WI38 (cell line): ENCODE results near the gene PTPRG.

Experiments used
- H3K4me3 ChIP-seq: 2 replicates; pipeline ENCODE4 v1.5.1; 2011; ENCODE audit warnings: low read depth, mild to moderate bottlenecking, control low read depth, low read length
- TF ChIP-seq, protein P1 (sequence below): IDR thresholded peaks from 2 replicates; pipeline ENCODE4 v1.5.1; 2012; ENCODE audit warnings: low read depth, mild to moderate bottlenecking, control low read depth, low read length

The PTPRG gene

DNA sequence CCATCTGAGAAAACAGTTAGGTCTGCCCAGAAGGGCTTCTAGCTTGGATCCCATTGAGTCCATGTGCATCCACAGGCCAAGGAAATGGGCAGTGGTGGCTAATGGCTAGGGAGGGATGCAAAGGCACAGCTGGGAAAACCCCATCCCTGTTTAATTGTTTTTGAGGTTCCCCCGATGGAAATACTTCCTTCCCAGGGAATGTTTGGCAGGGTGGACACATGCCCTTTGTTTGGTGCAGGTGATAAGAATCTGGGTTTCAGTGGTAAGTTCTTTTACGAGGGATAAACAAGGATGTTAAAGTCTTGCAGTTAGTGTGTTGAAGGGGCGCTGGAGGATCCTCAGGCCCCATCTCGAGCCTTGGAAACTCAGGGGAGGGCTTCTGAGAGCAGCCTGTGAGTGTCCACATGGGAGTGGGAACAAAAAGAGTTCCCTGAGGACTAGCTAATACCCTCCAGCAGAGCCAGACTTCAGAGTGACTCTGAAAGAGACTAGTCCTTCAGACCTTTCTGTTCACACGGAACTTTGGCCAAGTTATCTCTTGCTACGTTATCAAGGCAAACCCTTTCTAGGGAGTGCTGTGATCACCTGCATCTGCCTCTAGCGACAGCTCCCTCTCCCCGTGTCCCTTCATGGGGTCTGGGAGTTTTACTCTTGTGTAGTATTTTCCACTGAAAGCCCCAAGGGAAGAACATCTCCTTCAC lies 17.4 kb downstream of the PTPRG start:
- no peak overlapping the region for H3K4me3 ChIP-seq
- TF ChIP-seq, protein P1, sequence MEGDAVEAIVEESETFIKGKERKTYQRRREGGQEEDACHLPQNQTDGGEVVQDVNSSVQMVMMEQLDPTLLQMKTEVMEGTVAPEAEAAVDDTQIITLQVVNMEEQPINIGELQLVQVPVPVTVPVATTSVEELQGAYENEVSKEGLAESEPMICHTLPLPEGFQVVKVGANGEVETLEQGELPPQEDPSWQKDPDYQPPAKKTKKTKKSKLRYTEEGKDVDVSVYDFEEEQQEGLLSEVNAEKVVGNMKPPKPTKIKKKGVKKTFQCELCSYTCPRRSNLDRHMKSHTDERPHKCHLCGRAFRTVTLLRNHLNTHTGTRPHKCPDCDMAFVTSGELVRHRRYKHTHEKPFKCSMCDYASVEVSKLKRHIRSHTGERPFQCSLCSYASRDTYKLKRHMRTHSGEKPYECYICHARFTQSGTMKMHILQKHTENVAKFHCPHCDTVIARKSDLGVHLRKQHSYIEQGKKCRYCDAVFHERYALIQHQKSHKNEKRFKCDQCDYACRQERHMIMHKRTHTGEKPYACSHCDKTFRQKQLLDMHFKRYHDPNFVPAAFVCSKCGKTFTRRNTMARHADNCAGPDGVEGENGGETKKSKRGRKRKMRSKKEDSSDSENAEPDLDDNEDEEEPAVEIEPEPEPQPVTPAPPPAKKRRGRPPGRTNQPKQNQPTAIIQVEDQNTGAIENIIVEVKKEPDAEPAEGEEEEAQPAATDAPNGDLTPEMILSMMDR = no peak

DNA sequence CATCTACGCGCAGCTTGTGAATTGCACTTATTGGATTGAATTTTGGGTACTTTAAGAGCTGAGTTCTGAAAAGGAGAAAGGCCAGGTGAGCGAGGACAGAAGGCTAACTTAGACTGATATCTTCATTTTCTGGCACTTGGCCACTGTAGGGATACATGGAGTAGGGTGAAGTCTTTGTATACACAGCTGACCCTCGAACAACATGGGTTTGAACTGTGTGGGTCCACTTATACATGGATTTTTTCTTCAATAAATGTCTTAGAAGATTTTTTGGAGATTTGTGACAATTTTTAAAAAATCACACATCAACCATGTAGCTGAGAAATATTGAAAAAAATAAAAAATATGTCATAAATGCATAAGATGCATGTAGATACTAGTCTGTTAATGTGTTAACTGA lies 18.3 kb downstream of the PTPRG start:
- no peak overlapping the region for H3K4me3 ChIP-seq
- TF ChIP-seq, protein P1 = no peak

DNA sequence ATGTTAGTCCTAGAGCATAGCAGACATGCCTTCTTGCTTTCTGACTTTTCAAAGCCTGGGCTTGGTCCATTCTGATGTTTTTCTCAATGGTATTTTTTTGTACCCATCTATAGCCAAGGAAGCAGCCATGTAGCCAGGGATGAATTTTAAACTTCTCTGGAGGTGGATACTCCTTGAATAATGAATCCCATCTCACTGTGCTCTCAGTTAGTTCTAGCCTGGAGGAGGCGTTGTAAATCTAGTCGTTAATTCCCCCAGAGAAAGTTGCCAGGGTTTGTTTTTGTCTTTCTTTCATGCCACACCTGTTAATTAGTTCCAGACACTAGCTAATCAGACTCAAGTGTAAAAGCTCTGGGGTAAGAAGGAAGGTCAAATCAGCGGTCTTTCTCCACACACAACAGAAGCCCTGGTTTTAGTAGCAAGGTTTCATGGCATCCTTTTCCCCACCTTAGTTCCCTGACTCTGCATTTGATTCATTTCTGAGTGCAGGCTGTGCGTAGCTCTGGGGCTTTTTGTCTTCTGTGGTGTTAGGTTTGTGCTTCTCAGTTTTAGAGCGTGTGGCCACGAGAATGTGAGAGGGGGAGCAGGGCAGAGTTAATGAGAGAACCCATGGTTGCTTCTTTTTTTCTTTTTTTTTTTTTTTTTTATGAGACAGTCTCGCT lies 19.7 kb downstream of the PTPRG start:
- TF ChIP-seq, protein P1 = no peak
- no peak overlapping the region for H3K4me3 ChIP-seq

DNA sequence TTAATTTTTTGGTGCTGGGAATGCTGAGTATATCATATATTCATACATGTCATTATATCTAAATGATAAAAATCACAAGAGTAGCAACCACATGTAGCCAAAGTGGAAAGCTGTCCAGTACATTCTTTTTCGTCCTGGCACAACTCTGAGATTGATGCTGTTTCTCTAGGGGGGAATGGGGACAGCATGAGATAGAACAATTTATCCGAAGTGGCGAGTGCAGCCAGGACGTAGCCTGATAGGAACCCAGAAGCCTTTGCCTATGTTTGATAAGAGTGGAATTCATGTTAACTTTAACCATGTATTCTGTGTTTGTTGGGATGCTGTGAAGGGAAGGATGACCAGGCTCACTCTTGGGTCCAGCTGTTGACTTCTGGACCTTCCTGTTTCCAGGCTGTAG lies 20.9 kb downstream of the PTPRG start:
- H3K4me3 ChIP-seq = no peak overlapping the region
- TF ChIP-seq, protein P1 = no peak

DNA sequence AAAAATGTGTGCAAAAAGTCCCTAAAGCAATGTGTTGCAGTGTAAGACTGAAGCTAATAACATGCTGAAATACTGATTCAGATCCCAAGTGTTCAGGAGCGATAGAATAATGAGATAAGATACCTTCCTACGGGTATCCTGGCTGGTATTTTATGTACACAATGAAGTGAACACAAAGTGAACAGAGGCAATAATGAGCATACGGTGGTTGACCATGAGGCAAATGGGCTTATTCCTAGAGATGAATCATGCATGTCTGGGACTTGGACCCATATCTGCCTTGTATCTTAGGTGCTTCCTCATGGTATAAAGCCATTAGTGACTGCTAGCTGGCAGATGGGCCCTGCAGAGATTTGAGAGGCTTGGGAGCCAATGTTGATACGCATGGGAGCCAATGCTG lies 21.5 kb downstream of the PTPRG start:
- no peak overlapping the region for H3K4me3 ChIP-seq
- TF ChIP-seq, protein P1 = no peak

DNA sequence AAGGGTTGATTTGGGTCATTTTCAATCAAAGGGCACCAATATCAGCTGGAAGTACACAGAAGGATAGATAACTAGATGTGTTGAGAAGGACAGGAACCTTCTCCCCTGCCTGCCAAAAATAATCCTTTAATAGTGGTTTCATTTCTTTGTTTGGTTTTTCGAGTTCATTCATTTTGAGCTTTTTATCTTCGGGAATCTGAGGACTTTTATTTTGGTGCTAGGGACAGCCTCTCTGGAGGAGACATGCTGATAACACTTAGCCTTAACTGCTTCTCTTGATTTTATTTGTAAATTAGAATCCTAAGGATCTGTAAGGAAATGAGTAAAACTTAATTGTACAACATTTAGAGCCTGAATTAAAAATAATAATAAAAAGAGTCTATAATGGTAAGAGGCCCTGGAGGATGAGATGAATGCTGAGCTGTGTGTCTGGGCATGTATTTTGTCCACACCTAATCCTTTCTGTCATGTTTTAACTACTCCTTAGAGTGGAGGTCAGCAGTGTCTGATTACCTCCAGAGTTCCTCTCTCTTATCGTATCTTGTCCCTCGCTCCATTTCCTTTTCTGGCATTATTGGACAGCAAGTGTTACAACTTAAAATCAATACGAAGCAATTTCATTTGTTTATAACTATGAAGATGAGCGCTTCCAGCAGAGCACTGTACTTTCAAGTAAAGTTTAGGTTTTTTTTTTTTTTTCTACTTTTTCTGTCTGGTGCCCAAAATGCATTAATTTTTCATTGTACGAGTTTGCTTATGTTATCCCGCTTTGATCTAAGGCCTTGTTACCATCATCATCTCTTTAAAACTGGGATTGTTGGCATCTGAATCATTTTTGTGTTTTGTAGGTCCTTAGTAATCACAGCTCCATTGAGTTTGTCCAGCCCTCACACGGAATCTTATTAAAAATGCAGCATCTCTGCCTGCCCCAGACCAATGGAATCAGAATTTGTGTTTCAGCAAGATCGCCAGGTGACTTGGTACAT lies 22.8 kb downstream of the PTPRG start:
- H3K4me3 ChIP-seq = no peak overlapping the region

More for the DNA sequence above, 22.8 kb downstream of the PTPRG start:
- TF ChIP-seq, protein P1 = no peak
